Measurements from ENCODE around the gene IL21R.

The IL21R gene

DNA sequence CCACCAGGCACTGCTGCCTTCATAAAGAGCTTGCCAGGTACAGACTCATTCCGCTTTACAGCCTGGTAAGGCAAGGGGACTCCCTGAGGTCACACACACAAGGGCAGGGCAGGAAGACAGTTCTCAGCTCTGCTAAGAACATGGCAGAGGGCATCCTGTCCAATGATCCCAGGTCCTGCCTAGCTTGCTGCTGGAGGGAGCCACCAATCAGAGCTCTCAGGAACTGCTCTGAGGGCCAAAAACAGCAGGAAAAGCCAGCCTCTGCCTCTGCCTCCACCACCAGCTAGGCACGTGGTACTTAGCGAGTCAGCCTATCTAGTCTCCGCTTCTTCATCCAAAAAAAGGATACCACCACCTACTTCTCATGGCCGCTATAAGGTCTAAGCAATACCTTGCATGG, 81.7 kb downstream of the IL21R start:
- DNase-seq (ENCODE audit: low read depth in 2 of 2, low spot score in 1 of 2): no peak

DNA sequence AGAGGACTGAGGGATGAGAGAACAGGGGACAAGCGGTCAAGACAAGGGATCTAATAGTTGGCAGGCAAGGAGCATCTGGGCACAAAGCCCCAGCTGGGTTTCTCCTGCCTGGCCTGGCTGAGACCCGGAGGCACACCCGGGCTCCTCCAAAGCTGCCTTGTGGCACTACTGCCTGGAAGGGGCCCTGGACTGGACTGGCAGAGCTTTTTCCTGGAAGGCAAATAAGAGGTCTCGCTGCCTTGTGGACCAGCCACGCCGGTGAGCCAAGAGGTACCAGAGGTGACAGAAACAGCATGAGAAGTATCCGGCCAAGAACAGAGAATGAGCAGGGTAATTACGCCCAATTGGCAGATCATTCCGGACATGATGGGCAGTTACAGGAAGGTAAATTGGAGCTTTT, 83.2 kb downstream of the IL21R start:
- DNase-seq (ENCODE audit: low read depth in 2 of 2, low spot score in 1 of 2): no peak

DNA sequence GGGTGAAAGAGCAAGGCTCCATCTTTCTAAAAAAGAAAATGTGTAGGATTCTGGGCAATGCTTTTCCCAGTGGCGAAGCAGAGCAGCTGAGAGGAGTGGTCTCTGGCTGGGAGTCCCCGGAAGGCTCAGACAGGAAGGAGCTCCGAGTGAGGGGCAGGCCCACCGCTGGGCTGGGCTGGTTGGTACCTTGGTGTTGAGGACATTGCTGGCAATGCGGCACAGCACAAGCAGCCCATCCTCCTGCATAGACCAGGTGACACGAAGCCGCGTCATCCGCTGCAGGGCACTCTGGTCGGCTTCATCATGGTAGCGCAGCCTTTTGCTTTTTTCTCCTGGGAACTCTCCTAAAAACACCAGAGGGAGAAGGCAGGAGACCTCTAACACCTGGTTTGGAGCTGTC, 83.8 kb downstream of the IL21R start:
- no peak for DNase-seq (ENCODE audit: low read depth in 2 of 2, low spot score in 1 of 2)

DNA sequence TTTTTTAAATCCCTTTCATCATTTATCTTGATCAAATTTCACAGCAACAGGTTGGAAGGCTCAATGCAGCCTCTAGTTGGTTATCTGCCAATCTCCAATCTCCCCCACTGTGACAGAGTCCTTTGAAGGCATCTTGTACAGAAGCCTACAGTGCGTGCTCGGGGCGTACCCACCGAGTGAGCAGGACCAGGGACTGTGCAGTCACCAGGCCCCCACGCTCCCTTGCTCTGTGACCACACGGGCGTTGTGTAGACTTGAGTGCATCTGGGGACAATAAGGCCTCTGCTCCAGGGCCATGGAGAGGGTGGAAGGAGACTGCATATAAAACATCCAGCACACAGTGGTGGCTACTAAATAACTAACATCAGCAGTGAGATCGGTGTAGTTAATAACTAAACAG, 84.4 kb downstream of the IL21R start:
- DNase-seq (ENCODE audit: low read depth in 2 of 2, low spot score in 1 of 2): no peak

DNA sequence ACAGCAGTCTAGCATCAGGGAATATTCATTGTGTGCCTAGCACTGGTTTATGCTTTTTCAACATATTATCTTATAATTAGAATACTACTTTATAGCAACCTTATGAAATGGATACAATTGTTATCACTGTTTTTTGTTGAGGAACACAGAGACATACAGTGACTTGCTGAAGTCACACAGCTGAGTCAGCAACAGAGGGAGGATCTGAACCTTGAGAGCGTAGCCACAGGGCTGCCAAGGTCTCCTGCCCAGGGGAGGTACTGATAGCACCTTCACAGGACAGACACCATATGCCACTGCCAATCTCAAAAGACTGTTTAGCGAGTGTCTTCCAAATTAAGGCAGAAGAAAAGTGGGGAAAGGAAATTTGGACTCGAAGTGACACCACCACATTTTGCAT, 84.8 kb downstream of the IL21R start:
- no peak for DNase-seq (ENCODE audit: low read depth in 2 of 2, low spot score in 1 of 2)

DNA sequence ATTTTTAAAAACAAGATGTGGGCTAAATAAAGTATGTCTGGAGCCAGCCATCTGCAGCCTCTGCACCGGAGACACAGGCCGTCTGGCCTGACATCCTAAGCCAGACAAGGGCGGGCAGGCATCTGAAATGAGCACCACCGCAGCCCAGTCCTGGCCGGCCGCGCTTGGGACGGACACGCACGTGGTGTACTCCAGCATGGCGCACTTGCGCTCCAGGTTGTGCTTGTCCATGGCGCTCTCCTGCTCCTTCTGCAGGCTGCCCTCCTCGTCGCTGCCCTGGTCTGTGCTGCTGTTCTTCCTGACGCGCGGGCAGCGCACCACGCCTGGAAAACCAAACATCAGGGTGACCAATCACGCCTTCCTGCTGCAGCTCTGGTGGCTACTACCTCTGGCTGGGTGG, 87.4 kb downstream of the IL21R start:
- DNase-seq (ENCODE audit: low read depth in 2 of 2, low spot score in 1 of 2): no peak

DNA sequence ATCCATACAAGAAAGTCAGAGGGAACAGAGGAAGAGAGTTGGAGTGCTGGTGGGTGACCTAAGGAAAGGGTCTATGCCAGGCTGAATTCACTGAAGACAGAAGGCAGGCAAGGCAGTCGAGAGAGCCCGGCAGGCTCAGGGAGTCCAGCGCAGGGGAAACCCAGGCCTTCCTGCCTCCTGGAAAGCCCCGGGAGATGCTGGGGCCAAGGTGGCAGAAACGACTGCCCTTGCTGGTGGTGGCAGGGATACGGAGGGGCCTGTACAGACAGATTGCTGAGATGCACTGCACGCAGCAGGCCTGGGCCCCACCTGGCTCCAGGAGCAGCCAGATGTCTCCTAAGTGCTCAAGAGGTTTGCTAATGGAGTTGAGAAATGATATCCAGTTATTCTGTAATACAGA, 87.9 kb downstream of the IL21R start:
- no peak for DNase-seq (ENCODE audit: low read depth in 2 of 2, low spot score in 1 of 2)

DNA sequence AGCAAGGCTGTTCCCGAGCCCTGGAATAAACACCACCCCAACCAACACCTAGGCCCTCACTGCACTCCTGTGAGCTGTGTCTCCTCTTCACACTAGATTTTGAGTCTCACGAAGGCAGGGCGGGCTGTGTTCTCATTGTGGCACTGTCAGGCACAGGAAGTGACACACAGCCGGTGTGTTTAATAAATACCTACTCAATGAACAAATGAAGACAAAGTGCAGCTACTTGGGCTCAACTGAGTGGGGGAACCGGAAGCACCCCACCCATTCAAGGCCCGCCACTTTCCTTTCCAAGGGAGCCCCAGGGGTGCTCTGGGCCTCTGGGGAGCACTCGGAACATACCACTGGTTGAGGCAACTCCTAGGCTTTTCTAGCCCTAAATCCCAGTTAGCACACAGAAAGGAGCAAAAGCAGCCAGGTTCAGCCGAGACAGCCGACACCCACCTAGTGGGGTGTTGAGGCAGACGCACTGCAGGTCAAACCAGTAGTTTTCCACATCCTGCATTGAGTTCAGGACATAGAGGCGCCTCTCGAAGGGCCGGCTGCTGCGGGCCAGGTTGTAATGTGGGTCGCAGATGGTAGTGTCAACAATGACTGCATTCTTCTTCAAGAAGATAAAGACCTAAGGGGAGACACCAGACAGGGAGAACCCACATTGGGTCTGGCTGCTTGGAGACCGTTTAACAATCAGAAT, 90.1 kb downstream of the IL21R start:
- DNase-seq (ENCODE audit: low read depth in 2 of 2, low spot score in 1 of 2): no peak

DNA sequence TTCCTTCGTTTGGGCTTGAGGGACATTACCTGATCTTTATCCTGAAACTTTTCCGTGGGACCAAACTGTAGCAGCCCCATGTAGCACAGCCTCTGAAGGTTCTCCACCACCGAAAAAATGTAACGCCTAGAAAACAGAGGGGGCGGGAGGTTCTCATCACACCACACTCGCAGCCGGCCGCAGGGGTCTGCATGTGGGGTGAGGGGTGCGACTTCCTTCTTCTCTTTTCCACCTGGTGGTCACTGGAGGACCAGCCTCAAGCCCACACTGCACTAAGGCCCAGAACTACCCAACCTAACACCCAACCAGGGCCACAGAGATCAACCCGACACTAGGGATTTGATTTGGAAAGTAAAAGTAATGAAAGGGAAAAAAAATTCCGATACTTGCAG, 90.6 kb downstream of the IL21R start:
- DNase-seq (ENCODE audit: low read depth in 2 of 2, low spot score in 1 of 2): no peak

DNA sequence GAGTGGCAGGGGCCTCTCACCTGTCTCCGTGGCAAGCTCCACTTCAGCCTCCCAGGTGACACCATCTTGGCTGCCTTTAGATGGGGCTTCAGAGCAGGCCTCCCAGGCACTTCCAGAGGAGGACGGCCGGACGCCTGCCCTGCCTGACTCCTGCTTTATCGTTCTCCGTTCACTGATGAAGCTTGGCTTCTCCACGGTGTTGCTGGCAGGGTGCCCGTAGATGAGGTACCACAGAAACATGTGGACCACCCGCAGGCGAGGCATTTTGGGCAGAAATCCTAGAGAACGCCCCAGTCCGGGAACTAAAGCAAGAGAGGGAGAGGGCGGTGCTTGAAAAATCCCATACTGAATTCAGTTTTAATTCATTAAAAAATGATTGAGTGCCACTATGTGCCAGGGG, 93.2 kb downstream of the IL21R start:
- DNase-seq (ENCODE audit: low read depth in 2 of 2, low spot score in 1 of 2): no peak

DNA sequence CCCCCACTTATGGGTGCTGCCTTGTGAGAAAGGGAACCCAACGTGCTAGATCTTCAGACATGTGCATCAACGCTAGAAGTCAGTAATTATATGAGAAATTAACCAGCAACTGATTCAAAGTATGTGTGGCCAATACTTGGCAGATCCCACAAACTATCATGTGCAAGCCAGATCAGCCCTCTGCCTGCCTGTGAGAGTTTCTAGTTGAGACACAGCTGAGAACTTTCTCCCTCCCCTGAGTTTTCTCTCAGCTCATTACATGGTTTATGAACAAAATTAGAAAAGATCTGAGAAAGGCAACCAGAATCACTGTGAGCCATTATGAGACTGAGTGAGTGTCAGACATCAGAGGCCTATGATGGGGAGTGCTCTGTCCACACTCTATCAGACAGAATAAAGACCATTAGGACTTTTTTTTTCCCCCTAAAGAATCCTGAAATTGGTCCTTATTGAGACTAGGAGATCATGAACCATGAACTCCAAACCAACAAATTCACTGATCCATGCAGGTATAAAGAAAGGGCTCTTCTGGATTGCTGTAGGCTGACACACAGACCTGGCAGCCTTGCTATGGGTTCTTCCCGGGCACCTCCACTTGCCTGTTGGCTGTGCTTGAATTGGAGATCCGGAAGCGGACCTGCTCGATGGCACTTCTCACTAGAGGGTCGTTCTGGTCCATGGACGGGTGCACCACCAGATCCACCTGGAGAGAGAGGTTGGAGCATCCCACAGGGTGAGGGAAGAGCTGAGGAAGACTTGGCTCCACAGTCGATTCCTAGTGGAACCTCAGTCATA, 96.3 kb downstream of the IL21R start:
- no peak for DNase-seq (ENCODE audit: low read depth in 2 of 2, low spot score in 1 of 2)

DNA sequence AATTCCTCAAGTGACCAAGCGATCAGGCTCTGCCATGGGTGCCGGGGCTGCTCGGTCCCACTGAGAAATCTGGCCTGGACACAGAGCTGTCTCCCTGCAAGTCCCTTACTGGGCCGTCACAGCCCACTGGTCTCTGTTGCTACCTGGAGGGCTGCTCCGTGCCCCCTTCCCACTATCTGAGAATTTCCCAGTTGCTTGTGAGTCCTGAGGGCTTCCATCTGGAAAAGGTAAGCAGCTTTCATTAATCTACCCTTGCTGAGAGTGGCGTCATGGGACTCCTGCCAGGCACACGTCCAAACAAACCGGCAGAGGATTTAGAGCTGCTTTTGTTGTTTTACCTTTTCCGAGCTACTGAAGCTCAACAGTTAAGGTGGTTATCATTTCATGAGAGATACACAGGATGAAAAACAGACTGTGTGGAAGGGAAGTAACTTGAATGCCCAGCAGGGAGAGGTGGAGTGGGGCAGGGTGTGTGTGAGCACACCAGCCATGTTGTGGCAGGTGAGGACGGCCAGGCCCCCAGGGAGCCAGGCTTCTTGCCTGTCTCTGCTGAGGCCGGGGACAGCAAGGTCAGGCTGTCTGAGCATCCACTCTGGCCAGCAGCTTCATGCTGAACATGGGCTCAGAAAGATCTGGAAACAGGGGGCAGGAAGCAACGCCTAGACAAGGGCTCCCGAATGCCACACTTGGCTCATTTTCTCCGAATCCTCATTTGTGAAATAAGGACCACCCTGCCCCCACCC, 97.1 kb downstream of the IL21R start:
- no peak for DNase-seq (ENCODE audit: low read depth in 2 of 2, low spot score in 1 of 2)

DNA sequence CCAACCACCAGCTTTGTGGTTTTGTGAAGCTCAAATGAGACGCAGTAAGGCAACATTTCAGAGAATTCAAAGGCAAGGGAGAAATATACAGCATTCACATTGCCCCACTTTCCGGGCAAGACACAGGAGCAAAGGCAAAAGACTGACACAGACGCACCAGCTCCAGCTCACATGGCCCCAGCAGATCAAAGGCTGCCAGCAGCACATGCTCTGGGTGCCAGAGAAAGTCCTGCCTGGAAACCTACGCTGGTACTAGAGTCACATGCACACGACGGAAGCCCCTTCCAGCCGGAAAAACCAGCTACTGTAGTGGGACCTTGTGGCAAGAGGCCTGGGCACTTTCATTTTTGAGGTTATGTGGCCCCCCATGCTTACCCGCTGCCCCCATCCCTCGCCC, 97.7 kb downstream of the IL21R start:
- no peak for DNase-seq (ENCODE audit: low read depth in 2 of 2, low spot score in 1 of 2)

DNA sequence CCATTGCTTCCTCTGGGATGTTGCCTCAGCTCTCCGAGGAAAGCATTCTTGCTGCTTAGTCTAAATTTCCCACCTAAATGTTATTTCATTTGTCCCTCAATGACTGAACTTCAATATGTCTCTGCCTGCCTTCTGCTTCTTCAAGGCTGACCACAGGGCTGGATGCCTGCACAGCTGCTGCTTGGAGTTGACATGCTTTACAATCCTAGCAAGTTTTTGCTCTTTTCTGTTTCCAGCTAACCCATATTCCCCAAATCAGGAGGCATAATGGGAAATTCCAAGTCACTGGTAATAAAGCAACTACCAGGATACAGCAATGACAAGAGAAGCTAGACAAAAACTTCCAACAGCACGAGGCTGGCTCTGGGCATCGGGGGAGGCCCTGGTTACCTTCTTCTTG, 98.8 kb downstream of the IL21R start:
- no peak for DNase-seq (ENCODE audit: low read depth in 2 of 2, low spot score in 1 of 2)

All from stimulated activated CD8-positive, alpha-beta memory T cell treated with anti-CD3 and anti-CD28 coated beads, Interleukin-4, amount 100 ng/mL, for 4 hours (primary cell).